Measurements from ENCODE around the gene MSMO1.

DNA sequence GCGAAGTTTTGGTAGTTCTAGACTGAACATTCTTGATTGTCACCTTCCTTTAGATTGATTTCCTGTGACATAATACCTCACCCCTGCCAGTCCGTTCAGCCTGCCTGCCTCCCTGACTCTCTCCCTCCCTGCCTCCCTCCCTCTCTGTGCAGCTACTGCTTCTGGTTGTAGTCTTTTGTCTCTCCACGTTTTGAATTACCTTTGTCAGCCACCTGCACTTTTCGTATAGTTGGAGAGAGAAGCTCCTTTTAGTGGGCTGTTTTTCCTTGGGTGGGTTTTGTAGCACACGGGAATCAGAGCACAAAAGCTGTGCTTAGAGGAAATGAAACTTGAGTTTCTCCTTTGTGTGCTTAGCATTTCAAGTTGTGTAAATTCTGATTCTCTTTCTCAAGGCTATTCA is 32.6 kb upstream of the MSMO1 start:
- TF ChIP-seq CTCF (IDR thresholded peaks at IDR 0.05) (no peak), POLR2A (IDR thresholded peaks at IDR 0.05) (no peak)

Measured in heart left ventricle (tissue), 13 donors.